GM12878 (cell line): Measurements from ENCODE around the gene TRIM62. TPM values are rescaled to one million over a fixed set of nuclear protein-coding genes. Genes with fewer than 3 reads are reported as not detected.

Source experiments
- ATAC-seq: fragments of 200-7000 bp; cut with Tn5 transposase; 3 replicates; pipeline ENCODE4 v1.9.1; 2020; ENCODE audit warnings: mild to moderate bottlenecking, moderate library complexity
- BruUV-seq: library from RNA; stranded (reverse); fragments of 400-500 nt; replicated peaks from 2 replicates; lab custom pipeline; 2021; lab: Mats Ljungman, UMichigan
- CTCF ChIA-PET: fragments of 300-600 bp; sonication (Branson Sonifier 250); formaldehyde crosslinking; extraction: SDS; loops from one replicate; lab custom pipeline; 2021; ENCODE audit warnings: inconsistent platforms; lab: Yijun Ruan, JAX
- POLR2A ChIA-PET: fragments of 350-600 bp; formaldehyde crosslinking; extraction: SDS; loops from one replicate; lab custom pipeline; 2021; ENCODE audit warnings: inconsistent platforms; lab: Charles Lee
- RAD21 ChIA-PET: fragments of 300-600 bp; sonication (Branson Sonifier 250); formaldehyde crosslinking; loops from one replicate; lab custom pipeline; 2023; ENCODE audit warnings: antibody characterized with exemption; ENCODE audit not compliant: unreplicated experiment; lab: Charles Lee
- SMC1A ChIA-PET: fragments of 300-600 bp; sonication (Branson Sonifier 250); formaldehyde crosslinking; loops from one replicate; lab custom pipeline; 2023; ENCODE audit not compliant: unreplicated experiment, uncharacterized antibody; lab: Charles Lee
- DNase-seq: peaks from one replicate; pipeline ENCODE4 v3.0.0-alpha.2; 2011; ENCODE audit warnings: low read depth, low spot score
- FAIRE-seq: peaks from 3 replicates; lab custom pipeline; 2011; peaks lifted over from hg19 to GRCh38; lab: Jason Lieb, UNC
- H2AFZ ChIP-seq: 2 replicates; pipeline ENCODE4 v1.6.0; 2011; ENCODE audit warnings: low read depth, low read length, control low read depth; ENCODE audit not compliant: control insufficient read depth
- H3K27ac ChIP-seq: 2 replicates; pipeline ENCODE4 v1.5.1; 2011; ENCODE audit warnings: control low read depth; ENCODE audit not compliant: control insufficient read depth, insufficient read depth
- H3K27me3 ChIP-seq, 2 experiments: replicated peaks in 1 of 2; 2 replicates each; pipeline versions ENCODE4 v1.6.0 to v1.6.1; 2011; ENCODE audit warnings: low read length in 1 of 2; ENCODE audit not compliant: control insufficient read depth in 2 of 2, insufficient read depth in 2 of 2
- H3K36me3 ChIP-seq, 2 experiments: 2 replicates each; pipeline ENCODE4 v1.5.1; 2011; ENCODE audit warnings: low read length in 1 of 2; ENCODE audit not compliant: control insufficient read depth in 2 of 2, insufficient read depth in 2 of 2
- H3K4me1 ChIP-seq: 2 replicates; pipeline ENCODE4 v1.6.1; 2011; ENCODE audit warnings: mild to moderate bottlenecking, low read length, moderate library complexity, mixed read lengths; ENCODE audit not compliant: control insufficient read depth, insufficient read depth
- H3K4me2 ChIP-seq: 2 replicates; pipeline ENCODE4 v1.6.0; 2011; ENCODE audit warnings: control low read depth; ENCODE audit not compliant: control insufficient read depth, insufficient read depth
- H3K4me3 ChIP-seq: fragments of 200-600 bp; sonication (generic); 2 replicates; pipeline ENCODE4 v1.5.1; 2016
- H3K79me2 ChIP-seq: 2 replicates; pipeline ENCODE4 v1.6.0; 2011; ENCODE audit warnings: low read length; ENCODE audit not compliant: control insufficient read depth, insufficient read depth
- H3K9ac ChIP-seq: 2 replicates; pipeline ENCODE4 v1.8.0; 2011; ENCODE audit warnings: low read length, control low read depth, mixed read lengths; ENCODE audit not compliant: control insufficient read depth, insufficient read depth
- H3K9me3 ChIP-seq: replicated peaks from 3 replicates; pipeline ENCODE4 v1.5.1; 2011; ENCODE audit warnings: mild to moderate bottlenecking, low read length; ENCODE audit not compliant: control insufficient read depth, insufficient read depth
- H4K20me1 ChIP-seq: 2 replicates; pipeline ENCODE4 v1.6.0; 2011; ENCODE audit not compliant: control insufficient read depth, insufficient read depth
- ASH2L ChIP-seq: fragments of 300-600, 200-600 bp; sonication (generic); IDR thresholded peaks from 2 replicates; pipeline ENCODE4 v1.6.1; 2017; ENCODE audit warnings: low read depth, mild to moderate bottlenecking, borderline replicate concordance
- CEBPZ ChIP-seq: fragments of 150-350 bp; IDR thresholded peaks from 2 replicates; pipeline ENCODE4 v1.6.1; 2016; ENCODE audit warnings: low read depth, low read length
- CHD1 ChIP-seq: IDR thresholded peaks from 2 replicates; pipeline ENCODE4 v1.6.1; 2012; ENCODE audit warnings: low read depth, low read length, improper control_type of control experiment
- E2F8 ChIP-seq: fragments of 450-650 bp; IDR thresholded peaks from 2 replicates; pipeline ENCODE4 v1.6.1; 2018; ENCODE audit warnings: mild to moderate bottlenecking, low read depth, moderate library complexity; ENCODE audit not compliant: partially characterized antibody
- ETV6 ChIP-seq, 2 experiments: fragments of 450-650 bp in 1 of 2; IDR thresholded peaks in 1 of 2; conservative IDR thresholded peaks in 1 of 2; 2 replicates each; pipeline ENCODE4 v1.6.1; 2014; ENCODE audit warnings: antibody characterized with exemption in 1 of 2, borderline replicate concordance in 1 of 2, low read depth in 1 of 2, mild to moderate bottlenecking in 1 of 2, moderate library complexity in 1 of 2
- HCFC1 ChIP-seq: fragments of 150-350 bp; IDR thresholded peaks from 2 replicates; pipeline ENCODE4 v1.6.1; 2014; ENCODE audit warnings: low read length
- LARP7 ChIP-seq: fragments of 450-650 bp; IDR thresholded peaks from 2 replicates; pipeline ENCODE4 v1.6.1; 2017; ENCODE audit warnings: mild to moderate bottlenecking
- MXI1 ChIP-seq: fragments of 150-350 bp; IDR thresholded peaks from 2 replicates; pipeline ENCODE4 v1.6.1; 2011; ENCODE audit warnings: low read depth, mild to moderate bottlenecking, inconsistent platforms, low read length, improper control_type of control experiment
- NFYA ChIP-seq: IDR thresholded peaks from 2 replicates; pipeline ENCODE4 v1.6.1; 2011; ENCODE audit warnings: low read depth, mild to moderate bottlenecking, low read length, improper control_type of control experiment, borderline replicate concordance
- NRF1 ChIP-seq: conservative IDR thresholded peaks from 2 replicates; pipeline ENCODE4 v1.6.1; 2011; ENCODE audit warnings: mild to moderate bottlenecking, low read depth, low read length, improper control_type of control experiment
- SREBF1 ChIP-seq: IDR thresholded peaks from 2 replicates; pipeline ENCODE4 v1.6.1; 2012; ENCODE audit warnings: mild to moderate bottlenecking, low read length
- SUPT20H ChIP-seq: IDR thresholded peaks from 2 replicates; pipeline ENCODE4 v1.6.1; 2011; ENCODE audit warnings: low read depth, mild to moderate bottlenecking, low read length, moderate library complexity, borderline replicate concordance; ENCODE audit not compliant: control insufficient read depth
- SUZ12 ChIP-seq: fragments of 200-600 bp; sonication (generic); IDR thresholded peaks from one replicate; pipeline ENCODE4 v1.6.1; 2018; ENCODE audit warnings: antibody characterized with exemption, mild to moderate bottlenecking; ENCODE audit not compliant: unreplicated experiment
- ZNF622 ChIP-seq: fragments of 450-650 bp; IDR thresholded peaks from 2 replicates; pipeline ENCODE4 v1.6.1; 2017; ENCODE audit warnings: mild to moderate bottlenecking, inconsistent platforms
- ZSCAN29 ChIP-seq: fragments of 450-650 bp; IDR thresholded peaks from 2 replicates; pipeline ENCODE4 v1.6.1; 2017; ENCODE audit warnings: mild to moderate bottlenecking, moderate library complexity
- WGBS: methylation state at CpG from one replicate; pipeline ENCODE4 v1.1.6; 2016; ENCODE audit warnings: low lambda C conversion rate; ENCODE audit not compliant: insufficient replicate concordance, insufficient coverage; ENCODE audit errors: missing lambda C conversion rate; 5-methylcytosine and 5-hydroxymethylcytosine counted together
- in situ Hi-C: fragments of 300-500 bp; cut with MboI; formaldehyde crosslinking; loops from 9 replicates; pipeline ENCODE4 v1.14.3; 2018; ENCODE audit warnings: mixed read lengths
- intact Hi-C: fragments of 100-400 bp; cut with micrococcal nuclease; formaldehyde crosslinking; loops from one replicate; pipeline ENCODE4 v1.14.2; 2022; ENCODE audit not compliant: unreplicated experiment
- polyA plus RNA-seq, 11 experiments: library from polyadenylated mRNA; depleted of rRNA in 4 of 11; unstranded in 6 of 11; stranded (reverse) in 5 of 11; fragments of >200 nt; fragmentation: Nextera tagmentation in 4 of 11; fragmentation: Illumina TruSeq in 1 of 11; extraction: Ambion mirVana in 4 of 11; extraction: Trizol in 1 of 11; gene quantifications; 1 replicate in 1 of 11; 2 replicates in 10 of 11; pipeline versions ENCODE4 v1.2.1 to v1.2.3, GENCODE V29; 2011 to 2016; ENCODE audit warnings: inconsistent platforms in 2 of 11, missing spikeins in 2 of 11, low read depth in 1 of 11
- total RNA-seq, 4 experiments: library from RNA; depleted of rRNA in 3 of 4; stranded (reverse); fragments of >200 nt in 3 of 4; fragmentation: Illumina TruSeq in 1 of 4; extraction: Trizol in 1 of 4; gene quantifications; 2 replicates each; pipeline versions ENCODE4 v1.2.1 to v1.2.3, GENCODE V29; 2013 to 2021
- TF ChIP-seq, protein P1 (sequence below): IDR thresholded peaks from 2 replicates; pipeline ENCODE4 v1.6.1; 2011; ENCODE audit warnings: borderline replicate concordance, low read depth, mild to moderate bottlenecking, moderate library complexity, low read length; ENCODE audit not compliant: insufficient read depth, poor library complexity, severe bottlenecking

TRIM62 gene
- total and polyA plus RNA-seq, 10 of the 15 experiments (the other 5 are each of a cell fraction or from before 2014, with no cell fraction given), result 0.52 to 4.2 (median 1.9) TPM

DNA sequence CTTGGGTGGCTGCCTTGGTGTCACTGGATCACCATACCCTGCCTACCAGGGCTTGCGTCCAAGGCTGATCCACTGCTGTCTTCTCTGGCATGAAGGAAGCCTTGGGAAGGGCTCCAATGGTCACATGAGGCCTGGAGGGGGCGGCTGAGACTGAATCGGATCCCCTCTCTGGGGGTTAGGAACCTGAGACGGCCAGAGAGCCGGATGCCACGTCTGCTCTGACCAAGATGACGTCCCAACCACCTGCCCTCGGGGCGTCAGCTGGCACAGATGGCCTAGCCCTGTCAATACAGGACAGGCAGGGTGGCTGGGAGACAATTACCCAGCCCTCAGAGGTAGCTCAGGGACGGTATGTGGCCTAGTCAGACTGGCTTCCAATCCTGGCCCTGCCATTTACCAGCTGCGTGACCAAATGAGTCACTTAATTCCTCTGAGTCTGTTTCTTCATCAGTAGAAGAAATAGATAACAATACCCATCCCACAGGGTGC is 5.4 kb downstream of the TRIM62 start (continued):
- no peak for TF ChIP-seq MXI1
- TF ChIP-seq SREBF1, result no peak
- TF ChIP-seq LARP7, result no peak

GRCh38 chr1:33175865-33176264 is 6.0 kb downstream of the TRIM62 start:
- ChIA-PET SMC1A (no interaction called here), POLR2A (no interaction called here), CTCF (no interaction called here), RAD21 (no interaction called here)
- no peaks in the 10 kb centered on the region for H3K36me3 ChIP-seq
- H3K79me2 ChIP-seq, result no peaks in the 10 kb centered on the region
- H3K4me1 ChIP-seq, result no peaks in the 10 kb centered on the region; the same call in 1 of the 2 replicates
- no peak for FAIRE-seq
- H3K9me3 ChIP-seq, result no peaks in the 10 kb centered on the region
- BruUV-seq, result no TSS peak
- H4K20me1 ChIP-seq, result no peaks in the 10 kb centered on the region; the same call in 1 of the 2 replicates
- no peak overlapping the region for H3K4me3 ChIP-seq
- no peak overlapping the region for H3K4me2 ChIP-seq
- no peak overlapping the region for H2AFZ ChIP-seq
- H3K27ac ChIP-seq, result no peak overlapping the region
- DNase-seq, result no peak
- intact Hi-C loops, result no loop called here
- WGBS, result 69% methylated on average over 2 of the region's 2 CpGs
- no peaks in the 10 kb centered on the region for H3K27me3 ChIP-seq
- in situ Hi-C loops, result no loop called here
- ATAC-seq, result no peak
- H3K9ac ChIP-seq, result no peak overlapping the region
- no peak for TF ChIP-seq ZSCAN29
- TF ChIP-seq, protein P1, sequence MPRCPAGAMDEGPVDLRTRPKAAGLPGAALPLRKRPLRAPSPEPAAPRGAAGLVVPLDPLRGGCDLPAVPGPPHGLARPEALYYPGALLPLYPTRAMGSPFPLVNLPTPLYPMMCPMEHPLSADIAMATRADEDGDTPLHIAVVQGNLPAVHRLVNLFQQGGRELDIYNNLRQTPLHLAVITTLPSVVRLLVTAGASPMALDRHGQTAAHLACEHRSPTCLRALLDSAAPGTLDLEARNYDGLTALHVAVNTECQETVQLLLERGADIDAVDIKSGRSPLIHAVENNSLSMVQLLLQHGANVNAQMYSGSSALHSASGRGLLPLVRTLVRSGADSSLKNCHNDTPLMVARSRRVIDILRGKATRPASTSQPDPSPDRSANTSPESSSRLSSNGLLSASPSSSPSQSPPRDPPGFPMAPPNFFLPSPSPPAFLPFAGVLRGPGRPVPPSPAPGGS, result no peak
- no peak for TF ChIP-seq SUZ12
- TF ChIP-seq E2F8, result no peak
- TF ChIP-seq ASH2L, result no peak
- no peak for TF ChIP-seq HCFC1
- no peak for TF ChIP-seq ETV6 (conservative IDR thresholded peaks at IDR 0.05 in 1 of 2, IDR thresholded peaks at IDR 0.05 in 1 of 2; ENCODE audit: borderline replicate concordance in 1 of 2, low read depth in 1 of 2)
- no peak for TF ChIP-seq CEBPZ
- no peak for TF ChIP-seq ZNF622
- no peak for TF ChIP-seq NFYA
- TF ChIP-seq NRF1, result no peak
- no peak for TF ChIP-seq SUPT20H
- TF ChIP-seq CHD1, result no peak
